PFSK-1 (cell line): Measurements from ENCODE around the gene MYMX.

Experiments used
- FOXP2 ChIP-seq: optimal IDR thresholded peaks from 2 replicates; pipeline ENCODE3; 2011; ENCODE audit warnings: borderline replicate concordance, control low read depth, inconsistent platforms; ENCODE audit not compliant: insufficient read depth; ENCODE audit errors: extremely low read length, extremely low read depth
- POLR2AphosphoS5 ChIP-seq: IDR thresholded peaks from 2 replicates; pipeline ENCODE4 v1.6.1; 2012; ENCODE audit warnings: low read depth, mild to moderate bottlenecking, control low read depth, low read length, moderate library complexity
- SIN3A ChIP-seq: IDR thresholded peaks from 2 replicates; pipeline ENCODE4 v1.6.1; 2012; ENCODE audit warnings: mild to moderate bottlenecking, low read length, moderate library complexity, borderline replicate concordance; ENCODE audit not compliant: insufficient read depth
- TAF1 ChIP-seq: IDR thresholded peaks from 2 replicates; pipeline ENCODE4 v1.6.1; 2012; ENCODE audit warnings: low read length, control low read depth, borderline replicate concordance; ENCODE audit not compliant: insufficient read depth
- TF ChIP-seq, protein P1 (sequence below), 2 experiments: IDR thresholded peaks; 2 replicates each; pipeline versions ENCODE4 v1.6.1 to v1.8.0; 2011 to 2012; ENCODE audit warnings: low read depth in 2 of 2, low read length in 2 of 2, control low read depth in 1 of 2, inconsistent platforms in 1 of 2, mild to moderate bottlenecking in 1 of 2, moderate library complexity in 1 of 2; ENCODE audit not compliant: insufficient read depth in 1 of 2

The MYMX gene

GRCh38 chr6:44177691-44178423, 38.9 kb upstream of the MYMX start:
- TF ChIP-seq POLR2AphosphoS5 = no peak

DNA sequence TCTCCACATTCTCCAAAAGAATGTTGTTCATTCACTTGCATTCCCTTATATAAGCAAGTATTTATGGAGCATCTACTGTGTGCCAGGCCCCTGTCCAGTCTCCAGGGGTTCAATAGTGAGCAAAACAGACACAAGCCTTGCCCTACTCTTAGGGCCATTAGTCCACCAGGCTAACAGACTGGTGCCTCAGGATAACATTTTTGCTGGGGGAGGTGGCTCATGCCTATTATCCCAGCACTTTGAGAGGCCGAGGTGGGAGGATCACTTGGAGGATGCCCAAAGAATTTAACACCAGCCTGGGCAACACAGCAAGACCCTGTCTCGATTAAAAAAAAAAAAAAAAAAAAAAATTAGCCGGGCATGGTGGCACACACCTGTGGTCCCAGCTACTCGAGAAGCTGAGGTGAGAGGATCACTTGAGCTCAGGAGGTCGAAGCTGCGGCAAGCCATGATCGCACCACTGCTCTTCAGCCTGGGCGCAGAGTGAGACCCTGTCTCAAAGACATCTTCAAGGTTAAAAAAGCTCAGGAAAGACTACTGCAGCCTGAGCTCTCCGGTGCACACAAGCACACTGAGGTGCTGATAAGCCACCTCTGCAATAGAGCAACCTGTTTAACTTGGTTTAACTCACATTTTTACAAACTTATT, 38.2 kb upstream of the MYMX start:
- TF ChIP-seq TAF1 (no peak), FOXP2 (no peak), POLR2AphosphoS5 (no peak), SIN3A (no peak)
- TF ChIP-seq, protein P1, sequence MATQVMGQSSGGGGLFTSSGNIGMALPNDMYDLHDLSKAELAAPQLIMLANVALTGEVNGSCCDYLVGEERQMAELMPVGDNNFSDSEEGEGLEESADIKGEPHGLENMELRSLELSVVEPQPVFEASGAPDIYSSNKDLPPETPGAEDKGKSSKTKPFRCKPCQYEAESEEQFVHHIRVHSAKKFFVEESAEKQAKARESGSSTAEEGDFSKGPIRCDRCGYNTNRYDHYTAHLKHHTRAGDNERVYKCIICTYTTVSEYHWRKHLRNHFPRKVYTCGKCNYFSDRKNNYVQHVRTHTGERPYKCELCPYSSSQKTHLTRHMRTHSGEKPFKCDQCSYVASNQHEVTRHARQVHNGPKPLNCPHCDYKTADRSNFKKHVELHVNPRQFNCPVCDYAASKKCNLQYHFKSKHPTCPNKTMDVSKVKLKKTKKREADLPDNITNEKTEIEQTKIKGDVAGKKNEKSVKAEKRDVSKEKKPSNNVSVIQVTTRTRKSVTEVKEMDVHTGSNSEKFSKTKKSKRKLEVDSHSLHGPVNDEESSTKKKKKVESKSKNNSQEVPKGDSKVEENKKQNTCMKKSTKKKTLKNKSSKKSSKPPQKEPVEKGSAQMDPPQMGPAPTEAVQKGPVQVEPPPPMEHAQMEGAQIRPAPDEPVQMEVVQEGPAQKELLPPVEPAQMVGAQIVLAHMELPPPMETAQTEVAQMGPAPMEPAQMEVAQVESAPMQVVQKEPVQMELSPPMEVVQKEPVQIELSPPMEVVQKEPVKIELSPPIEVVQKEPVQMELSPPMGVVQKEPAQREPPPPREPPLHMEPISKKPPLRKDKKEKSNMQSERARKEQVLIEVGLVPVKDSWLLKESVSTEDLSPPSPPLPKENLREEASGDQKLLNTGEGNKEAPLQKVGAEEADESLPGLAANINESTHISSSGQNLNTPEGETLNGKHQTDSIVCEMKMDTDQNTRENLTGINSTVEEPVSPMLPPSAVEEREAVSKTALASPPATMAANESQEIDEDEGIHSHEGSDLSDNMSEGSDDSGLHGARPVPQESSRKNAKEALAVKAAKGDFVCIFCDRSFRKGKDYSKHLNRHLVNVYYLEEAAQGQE (IDR thresholded peaks at IDR 0.05; ENCODE audit: insufficient read depth in 1 of 2, low read depth in 2 of 2, low read length in 2 of 2) = no peak

DNA sequence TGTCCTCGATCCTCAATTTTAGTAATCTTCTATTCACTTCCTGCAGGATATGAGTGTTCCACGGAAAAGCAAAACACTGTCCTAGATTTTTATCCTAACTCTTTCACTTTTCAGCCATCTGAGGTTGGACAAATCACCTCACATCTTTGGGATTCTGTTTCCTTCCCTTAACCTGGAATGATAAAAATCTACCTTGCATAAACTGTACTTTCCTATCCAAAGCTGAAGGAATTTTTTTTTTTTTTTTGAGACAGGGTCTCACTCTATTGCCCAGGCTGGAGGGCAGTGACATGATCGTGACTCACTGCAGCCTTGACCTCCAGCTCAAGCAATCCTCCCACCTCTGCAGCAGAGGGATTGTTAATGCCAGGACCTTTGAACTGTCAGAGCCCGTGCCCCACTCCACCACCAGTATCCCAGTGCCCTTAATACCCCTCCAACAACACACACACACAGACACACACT, 37.6 kb upstream of the MYMX start:
- TF ChIP-seq, protein P1 (IDR thresholded peaks at IDR 0.05; ENCODE audit: insufficient read depth in 1 of 2, low read depth in 2 of 2, low read length in 2 of 2) = no peak
- TF ChIP-seq FOXP2 (no peak), POLR2AphosphoS5 (no peak), SIN3A (no peak), TAF1 (no peak)

- no peak for TF ChIP-seq SIN3A
- TF ChIP-seq, protein P1 (IDR thresholded peaks at IDR 0.05; ENCODE audit: insufficient read depth in 1 of 2, low read depth in 2 of 2, low read length in 2 of 2) = no peak
- TF ChIP-seq POLR2AphosphoS5 = no peak
- no peak for TF ChIP-seq TAF1
- no peak for TF ChIP-seq FOXP2
Measured at GRCh38 chr6:44179648-44180047, 37.1 kb upstream of the MYMX start.

- TF ChIP-seq POLR2AphosphoS5 (no peak), FOXP2 (no peak)
- TF ChIP-seq, protein P1 (IDR thresholded peaks at IDR 0.05; ENCODE audit: insufficient read depth in 1 of 2, low read depth in 2 of 2, low read length in 2 of 2) = no peak
Measured at GRCh38 chr6:44180406-44180805, 36.3 kb upstream of the MYMX start.
